OCI-LY1 (cell line): ENCODE data around the gene PRKCE.

Experiments
- CTCF ChIP-seq: fragments of 200-600 bp; sonication (generic), shearing (Covaris generic); IDR thresholded peaks from 2 replicates; pipeline ENCODE4 v1.5.1; 2017; ENCODE audit warnings: mild to moderate bottlenecking, antibody characterized with exemption, low read length, moderate library complexity, mixed read lengths
- EZH2 ChIP-seq: fragments of 200-600 bp; sonication (generic), shearing (Covaris generic); IDR thresholded peaks from 2 replicates; pipeline ENCODE4 v1.8.0; 2017; ENCODE audit warnings: borderline replicate concordance, mixed run types, mild to moderate bottlenecking, antibody characterized with exemption, low read length, moderate library complexity, mixed read lengths

GRCh38 chr2:45605116-45605515, 46.4 kb upstream of the PRKCE start:
- TF ChIP-seq CTCF: no peak
- no peak for TF ChIP-seq EZH2
